Limb (tissue), 2 donors: Measurements from ENCODE around the gene SLIT3.
A peak's percentile ranks its signal among the peaks of the same experiment; 100 is the strongest.

Source experiments
- DNase-seq, 2 donors: peaks; one replicate each; pipeline ENCODE4 v3.0.0-alpha.2; 2016; ENCODE audit errors: extremely low spot score in 2 of 2

SLIT3 gene

GRCh38 chr5:169300468-169301385, at the start of gene SLIT3:
SLIT3 (minus strand) TSS chr5:169301139; CDS start chr5:169300709, 430 bp downstream.
- DNase-seq, result peak; percentile 81 to 90

GRCh38 chr5:169350016-169350415, 49.1 kb upstream of the SLIT3 start:
- no peak for DNase-seq

DNA sequence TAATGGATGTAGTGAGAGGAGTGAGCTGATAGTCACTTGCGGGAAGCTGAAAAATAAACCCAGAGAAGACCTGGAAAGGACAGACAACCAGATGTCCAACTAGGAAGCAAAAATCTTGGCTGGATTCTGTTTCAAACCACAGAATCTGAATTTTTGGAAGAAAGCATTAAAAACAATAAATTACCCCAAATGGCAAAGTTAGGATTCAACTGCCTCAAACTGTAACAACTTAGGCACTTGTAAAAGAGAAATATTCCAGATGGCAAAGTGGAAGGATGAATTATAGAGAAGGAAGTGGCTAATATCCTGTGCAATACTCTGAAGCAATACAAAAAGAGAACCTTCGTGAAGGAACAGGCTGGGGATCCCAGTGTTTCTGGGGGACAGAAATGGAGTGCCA, 46.8 kb upstream of the SLIT3 start:
- DNase-seq, result no peak

DNA sequence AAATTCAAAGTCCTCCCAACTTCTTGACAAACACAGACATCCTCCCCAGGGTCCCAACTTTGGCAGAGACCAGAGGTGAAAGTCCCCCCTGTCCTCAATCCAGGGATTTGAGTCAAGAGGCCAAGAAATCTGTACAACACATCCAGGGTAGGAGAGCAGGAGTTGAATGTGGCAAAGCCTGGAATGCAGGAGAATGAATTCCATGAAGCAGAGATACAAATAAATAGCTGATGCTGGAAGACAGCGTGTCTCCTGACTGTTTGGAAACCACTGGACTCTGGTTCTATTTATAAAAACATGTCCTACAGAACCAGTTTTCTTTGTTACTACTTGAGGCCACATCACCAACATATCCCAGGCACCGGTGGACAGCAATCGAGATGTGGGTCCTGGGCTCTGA, 43.7 kb upstream of the SLIT3 start:
- no peak for DNase-seq

DNA sequence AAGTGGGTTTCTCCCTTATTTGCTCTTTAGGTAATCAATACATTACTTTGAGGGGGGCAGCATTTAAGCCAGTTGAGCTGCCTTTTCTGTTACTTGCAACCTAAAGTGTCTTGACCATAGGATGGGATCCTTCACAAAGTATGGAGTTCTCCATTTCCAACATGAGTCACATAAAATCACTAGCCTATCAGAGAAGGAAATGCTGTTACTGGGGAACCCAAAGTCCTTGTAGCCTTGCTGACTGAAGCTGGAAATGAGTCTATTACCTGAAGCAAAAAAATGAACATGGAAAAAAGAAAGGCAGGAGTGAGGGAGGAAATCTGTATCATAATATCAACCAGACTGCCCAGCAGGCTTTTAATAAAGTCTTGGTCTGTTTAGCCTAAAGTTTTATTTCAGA, 42.8 kb upstream of the SLIT3 start:
- no peak for DNase-seq

DNA sequence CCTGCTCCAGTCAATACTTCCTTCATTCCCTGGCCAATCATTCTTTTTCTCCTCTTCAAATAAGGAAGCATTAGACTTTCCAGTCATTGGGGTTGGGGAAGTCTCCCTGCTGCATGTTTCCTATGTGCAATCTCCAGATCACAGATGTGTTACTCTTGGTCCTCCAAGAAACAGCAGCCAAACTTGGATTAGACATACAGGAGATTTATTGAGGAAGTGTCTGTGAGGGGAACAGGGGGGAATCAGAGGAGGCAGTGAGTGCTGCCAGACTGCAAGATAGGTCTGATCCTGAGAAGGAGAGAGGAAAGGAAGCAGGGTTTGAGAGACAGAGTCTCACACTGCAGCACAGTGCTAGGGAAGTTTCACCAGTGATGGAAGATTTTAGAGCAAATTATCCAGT, 40.6 kb upstream of the SLIT3 start:
- no peak for DNase-seq

DNA sequence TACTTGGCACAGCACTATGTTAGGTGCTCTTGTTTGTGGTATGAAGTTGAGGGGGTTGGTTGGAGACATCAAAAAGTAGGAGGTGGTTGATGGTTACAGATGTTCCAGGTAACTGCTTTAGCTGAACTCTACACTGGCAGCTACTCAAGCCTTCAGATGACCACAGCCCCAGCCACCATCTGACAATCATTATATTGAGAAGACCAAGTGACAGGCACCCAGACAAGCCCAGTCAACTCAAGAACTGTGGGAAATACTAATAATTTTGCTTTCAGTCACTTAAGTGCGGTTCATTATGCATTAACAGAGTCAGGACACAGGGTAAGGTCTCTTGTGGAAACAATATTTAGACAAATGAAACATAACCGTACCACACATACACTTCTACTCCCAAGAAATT, 38.9 kb upstream of the SLIT3 start:
- DNase-seq, result no peak

DNA sequence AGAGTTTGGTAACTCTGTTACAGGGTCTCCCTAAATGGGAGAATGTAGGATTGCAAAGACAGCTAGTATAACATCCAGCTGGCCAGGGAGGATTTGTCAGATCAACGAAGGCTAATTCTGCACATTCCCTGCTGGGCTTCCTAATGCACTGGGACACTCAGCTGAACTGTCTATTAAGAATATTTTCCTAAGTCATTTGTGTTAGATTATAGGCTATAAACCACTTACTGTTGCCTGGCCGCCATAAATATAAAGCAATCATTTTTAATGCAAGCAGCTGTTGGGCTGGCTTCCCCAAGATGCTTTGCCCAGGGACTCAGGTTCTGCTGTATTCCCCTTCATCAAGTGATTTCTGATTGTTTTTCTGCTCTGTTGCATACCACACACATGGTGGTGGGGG, 35.3 kb upstream of the SLIT3 start:
- no peak for DNase-seq

DNA sequence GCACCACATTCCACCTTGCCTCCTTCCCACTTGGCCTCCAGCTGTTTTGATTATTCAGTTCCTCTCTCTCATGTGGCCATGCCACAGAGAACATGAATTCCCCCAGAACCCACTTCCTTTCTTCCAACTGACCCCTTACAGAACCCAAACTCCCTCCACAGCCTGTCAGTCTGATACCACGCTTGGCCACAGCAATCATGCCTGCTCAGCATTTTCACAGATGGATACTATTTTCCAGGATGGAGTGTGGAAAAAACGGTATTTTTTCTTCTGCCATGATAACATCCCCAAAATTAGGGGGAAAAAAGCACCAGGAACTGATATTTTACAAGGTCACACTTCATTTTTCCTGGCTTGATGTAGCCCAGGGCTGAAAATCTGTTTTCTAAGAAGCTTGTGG, 34.9 kb upstream of the SLIT3 start:
- DNase-seq, result no peak

- no peak for DNase-seq
Observed at GRCh38 chr5:169333518-169333917, 32.6 kb upstream of the SLIT3 start.

DNA sequence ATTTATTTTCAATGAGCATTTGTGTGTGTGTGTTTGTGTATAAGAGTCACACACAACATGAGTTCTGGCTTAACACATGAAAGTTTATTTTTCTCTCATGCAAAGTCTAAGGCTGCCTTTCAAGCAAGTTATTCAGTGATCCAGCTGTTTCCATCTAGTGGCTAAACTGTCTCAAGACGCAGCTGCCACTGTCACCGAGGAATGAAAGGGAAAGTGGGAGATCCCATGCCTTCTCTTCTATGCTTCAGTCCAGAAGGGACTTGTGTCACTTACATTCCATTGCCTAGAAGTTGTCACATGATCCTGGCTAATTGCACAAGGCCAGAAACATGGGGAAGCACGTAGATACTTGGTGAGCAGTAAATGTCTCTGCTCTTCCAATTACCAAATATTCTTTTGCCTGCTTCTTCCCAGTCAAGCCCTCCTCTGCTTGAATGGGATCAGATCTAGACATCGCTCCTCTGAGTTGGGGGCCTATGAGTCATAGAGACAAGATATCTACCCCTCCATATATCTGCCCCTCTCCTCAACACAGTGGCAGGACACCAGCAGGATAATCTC, 30.4 kb upstream of the SLIT3 start:
- DNase-seq, result no peak

DNA sequence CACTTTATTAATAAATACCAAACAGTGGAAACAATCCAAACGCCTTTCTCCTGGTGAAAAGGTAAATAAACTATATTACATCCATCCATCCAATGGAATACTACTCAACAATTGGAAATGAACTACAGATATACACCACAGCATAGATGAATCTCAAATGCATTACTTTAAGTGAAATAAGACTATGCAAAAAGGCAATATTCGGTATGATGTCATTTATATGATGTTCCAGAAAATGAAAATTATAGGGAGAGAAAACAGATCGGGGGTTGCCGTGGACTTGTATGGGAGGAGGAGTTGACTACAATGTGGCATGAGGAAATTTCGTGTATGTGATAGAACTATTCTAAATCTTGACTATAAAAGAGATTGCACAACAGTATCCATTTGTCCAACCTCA, 27.5 kb upstream of the SLIT3 start:
- DNase-seq, result no peak

GRCh38 chr5:169325273-169325672, 24.3 kb upstream of the SLIT3 start:
- no peak for DNase-seq

DNA sequence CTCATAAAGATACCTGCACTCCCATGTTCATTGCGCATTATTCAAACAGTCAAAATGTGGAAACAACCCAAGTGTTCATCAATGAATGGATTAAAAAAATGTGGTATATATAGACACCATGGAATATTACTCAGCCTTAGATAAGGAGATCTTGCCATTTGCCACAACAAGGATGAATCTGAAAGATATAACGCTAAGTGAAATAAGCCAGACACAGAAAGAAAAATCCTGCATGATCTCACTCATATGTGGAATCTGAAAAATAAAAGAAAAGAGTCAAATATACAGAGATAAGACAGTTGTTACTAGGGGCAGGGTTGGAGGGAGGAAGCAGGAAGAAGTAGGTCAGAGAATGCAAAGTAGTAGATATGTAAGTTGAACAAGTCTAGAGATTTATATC, 17.6 kb upstream of the SLIT3 start:
- no peak for DNase-seq

- no peak for DNase-seq
Observed at GRCh38 chr5:169307646-169308045, 6.7 kb upstream of the SLIT3 start.

DNA sequence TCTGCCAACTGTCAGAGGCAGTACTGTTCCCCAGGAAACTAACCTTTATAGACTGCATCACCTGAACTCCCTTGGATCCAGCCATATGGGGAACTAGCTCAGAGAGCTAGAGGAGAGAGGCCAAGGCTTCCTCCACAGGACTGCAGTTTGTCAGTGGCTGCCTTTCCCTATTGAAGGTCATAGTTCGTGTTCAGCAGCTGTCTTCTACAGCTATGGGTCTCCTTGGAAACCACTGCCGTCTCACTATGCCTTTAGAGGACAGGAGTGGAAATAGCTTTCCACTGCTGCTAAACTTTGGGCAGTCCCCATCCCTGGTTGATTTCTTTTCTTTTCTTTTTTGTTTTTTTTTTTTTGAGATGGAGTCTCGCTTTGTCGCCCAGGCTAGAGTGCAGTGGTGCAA, 4.4 kb upstream of the SLIT3 start:
- DNase-seq, result no peak

DNA sequence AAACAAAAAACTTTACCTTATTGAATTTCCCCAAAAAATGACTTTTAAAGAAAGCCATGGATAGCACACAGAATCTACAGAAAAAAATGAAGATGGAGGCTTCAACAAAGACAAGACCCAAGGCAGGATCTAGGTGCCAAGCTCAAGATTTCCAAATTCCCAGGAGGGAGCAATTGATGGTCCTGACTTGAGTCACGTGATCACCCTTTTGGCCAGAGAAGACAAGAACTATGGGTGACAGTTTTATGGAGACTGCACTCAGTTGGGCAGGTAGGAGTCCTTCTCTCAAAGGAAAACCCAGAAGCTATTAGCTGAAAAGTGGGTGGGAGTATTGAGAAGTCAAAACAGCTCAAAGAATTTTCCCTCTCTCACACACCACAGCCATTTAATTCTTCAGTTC, 3.2 kb upstream of the SLIT3 start:
- no peak for DNase-seq

DNA sequence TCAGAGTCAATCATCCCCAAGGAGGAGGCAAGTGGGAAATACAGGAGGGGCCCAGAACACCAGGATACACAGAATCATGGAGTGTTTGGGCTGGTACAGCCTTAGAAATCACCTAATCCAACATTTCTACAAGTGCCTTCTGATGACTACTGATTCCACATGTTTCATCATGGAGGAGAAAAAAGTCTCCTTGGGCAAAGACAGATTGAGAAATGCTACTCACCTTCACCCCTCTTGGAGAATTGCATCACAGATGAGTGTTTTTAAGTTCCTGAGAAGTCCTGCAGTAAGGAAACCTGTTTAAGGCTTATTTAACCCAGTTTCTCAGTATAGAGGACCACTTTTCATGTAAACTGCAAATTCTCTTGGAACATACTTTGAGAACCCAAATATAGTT, 2.2 kb upstream of the SLIT3 start:
- DNase-seq, result no peak

DNA sequence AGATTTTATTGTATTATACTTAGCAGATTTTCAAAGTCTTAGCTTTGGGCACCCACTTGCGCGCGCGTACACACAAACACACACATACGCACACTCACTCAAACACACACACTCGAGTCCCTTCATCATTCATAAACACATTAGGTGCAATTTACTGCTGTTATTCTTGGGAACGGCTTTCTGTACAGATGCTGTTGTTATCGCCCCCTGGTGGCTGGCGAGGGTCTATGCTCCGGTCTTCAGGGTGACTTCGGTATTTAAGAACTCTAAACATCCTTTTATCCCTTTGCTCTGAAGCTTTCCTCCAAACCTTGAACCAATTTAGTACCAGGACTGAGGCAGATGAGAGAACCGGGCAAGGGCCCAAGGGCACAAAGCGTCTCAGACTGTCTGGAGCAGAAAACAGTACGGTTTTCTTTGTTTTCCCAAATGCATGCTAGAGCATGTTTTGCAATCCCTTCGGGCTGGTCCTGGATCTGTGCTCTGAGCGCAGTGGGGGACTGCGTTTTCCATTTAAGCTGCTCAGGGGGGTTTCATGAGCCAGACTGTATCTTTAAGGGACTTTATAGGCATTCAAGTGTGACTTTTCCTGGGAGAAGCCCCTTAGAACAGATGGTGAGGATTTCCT, 1.7 kb upstream of the SLIT3 start:
- DNase-seq, result peak; percentile 88 to 92

GRCh38 chr5:169301986-169302385, 1.0 kb upstream of the SLIT3 start:
- DNase-seq, result no peak

DNA sequence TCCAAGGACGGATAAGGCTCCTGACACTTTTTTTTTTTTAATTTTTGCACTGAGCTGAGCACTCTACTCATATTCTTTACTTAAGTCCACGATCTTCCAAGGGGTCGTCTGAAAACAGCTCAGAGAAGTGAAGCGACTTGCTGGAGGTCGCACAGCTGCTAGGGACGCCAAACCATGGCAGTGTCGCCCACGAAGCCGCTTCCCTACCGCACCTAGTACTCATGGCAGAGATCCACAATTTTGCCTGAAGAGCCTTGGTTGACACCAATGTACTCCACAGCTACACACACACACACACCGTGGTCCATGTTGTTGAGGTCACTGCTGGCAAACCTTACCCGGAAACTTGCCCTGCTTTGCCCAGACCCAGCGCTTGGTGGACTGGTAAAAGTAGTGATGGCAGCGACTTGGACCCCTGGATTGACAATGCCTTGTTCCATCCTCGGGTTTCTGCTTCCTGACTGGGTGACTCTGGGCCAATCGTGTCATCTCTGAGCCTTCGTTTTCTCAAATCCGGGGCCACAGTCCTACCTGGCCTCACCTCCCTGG, 521 bp upstream of the SLIT3 start:
- DNase-seq, result peak in 1 of 2 donors; percentile 43
